Measurements from ENCODE around the gene ARID5B. TPM values are rescaled to one million over a fixed set of nuclear protein-coding genes. Genes with fewer than 3 reads are reported as not detected.
A peak's percentile ranks its signal among the peaks of the same experiment; 100 is the strongest.

The ARID5B gene
- total and polyA plus RNA-seq, 7 donors: 8.5 to 166 (median 75.9) TPM

- Histone ChIP-seq H3K27me3 (ENCODE audit: insufficient read depth in 3 of 3, low read length in 2 of 3) (no peaks in the 10 kb centered on the region), H3K27ac (no peak overlapping the region), H3K4me1 (no peaks in the 10 kb centered on the region), H3K9me3 (no peaks in the 10 kb centered on the region), H3K36me3 (ENCODE audit: insufficient read depth in 1 of 2, low read depth in 1 of 2) (no peaks in the 10 kb centered on the region), H3K4me3 (no peak overlapping the region)
- TF ChIP-seq, protein P1, sequence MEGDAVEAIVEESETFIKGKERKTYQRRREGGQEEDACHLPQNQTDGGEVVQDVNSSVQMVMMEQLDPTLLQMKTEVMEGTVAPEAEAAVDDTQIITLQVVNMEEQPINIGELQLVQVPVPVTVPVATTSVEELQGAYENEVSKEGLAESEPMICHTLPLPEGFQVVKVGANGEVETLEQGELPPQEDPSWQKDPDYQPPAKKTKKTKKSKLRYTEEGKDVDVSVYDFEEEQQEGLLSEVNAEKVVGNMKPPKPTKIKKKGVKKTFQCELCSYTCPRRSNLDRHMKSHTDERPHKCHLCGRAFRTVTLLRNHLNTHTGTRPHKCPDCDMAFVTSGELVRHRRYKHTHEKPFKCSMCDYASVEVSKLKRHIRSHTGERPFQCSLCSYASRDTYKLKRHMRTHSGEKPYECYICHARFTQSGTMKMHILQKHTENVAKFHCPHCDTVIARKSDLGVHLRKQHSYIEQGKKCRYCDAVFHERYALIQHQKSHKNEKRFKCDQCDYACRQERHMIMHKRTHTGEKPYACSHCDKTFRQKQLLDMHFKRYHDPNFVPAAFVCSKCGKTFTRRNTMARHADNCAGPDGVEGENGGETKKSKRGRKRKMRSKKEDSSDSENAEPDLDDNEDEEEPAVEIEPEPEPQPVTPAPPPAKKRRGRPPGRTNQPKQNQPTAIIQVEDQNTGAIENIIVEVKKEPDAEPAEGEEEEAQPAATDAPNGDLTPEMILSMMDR (IDR thresholded peaks at IDR 0.05): no peak
- intact Hi-C loops (cut with DNase I): no loop called here
- 85 to 90% (median 85%) methylated on average over 6 of the region's 6 CpGs for WGBS, 3 donors
- peak; percentile 71 to 90 (median 80) for ATAC-seq
- DNase-seq: no peak
Observed at GRCh38 chr10:61923210-61923949, 21.9 kb downstream of the ARID5B start.

GRCh38 chr10:61923950-61924274 is 22.4 kb downstream of the ARID5B start:
- TF ChIP-seq, protein P1 (IDR thresholded peaks at IDR 0.05): no peak
- H3K4me3 ChIP-seq: no peak overlapping the region
- H3K27me3 ChIP-seq (ENCODE audit: insufficient read depth in 3 of 3, low read length in 2 of 3): no peaks in the 10 kb centered on the region
- no peaks in the 10 kb centered on the region for H3K4me1 ChIP-seq
- no peaks in the 10 kb centered on the region for H3K36me3 ChIP-seq (ENCODE audit: insufficient read depth in 1 of 2, low read depth in 1 of 2)
- H3K9me3 ChIP-seq: no peaks in the 10 kb centered on the region
- DNase-seq: no peak
- 65 to 75% (median 70%) methylated on average over 2 of the region's 2 CpGs for WGBS, 3 donors
- no peak overlapping the region for H3K27ac ChIP-seq
- intact Hi-C loops (cut with DNase I): no loop called here
- ATAC-seq: no peak

GRCh38 chr10:61929555-61929954 is 28.1 kb downstream of the ARID5B start:
- no peaks in the 10 kb centered on the region for H3K36me3 ChIP-seq (ENCODE audit: insufficient read depth in 1 of 2, low read depth in 1 of 2)
- WGBS, 3 donors: 76 to 81% (median 80%) methylated on average over 4 of the region's 4 CpGs
- no peak for ATAC-seq
- H3K27me3 ChIP-seq (ENCODE audit: insufficient read depth in 3 of 3, low read length in 2 of 3): no peaks in the 10 kb centered on the region
- DNase-seq: no peak
- H3K4me1 ChIP-seq: no peaks in the 10 kb centered on the region
- H3K9me3 ChIP-seq: no peaks in the 10 kb centered on the region
- TF ChIP-seq, protein P1 (IDR thresholded peaks at IDR 0.05): no peak
- no peak overlapping the region for H3K4me3 ChIP-seq
- H3K27ac ChIP-seq: no peak overlapping the region
- intact Hi-C loops (cut with DNase I): no loop called here

GRCh38 chr10:61931620-61932332 is 30.3 kb downstream of the ARID5B start:
- no peaks in the 10 kb centered on the region for H3K9me3 ChIP-seq
- no peak for DNase-seq
- no peak for ATAC-seq
- TF ChIP-seq, protein P1 (IDR thresholded peaks at IDR 0.05): no peak
- no peaks in the 10 kb centered on the region for H3K4me1 ChIP-seq
- no peak overlapping the region for H3K4me3 ChIP-seq
- WGBS, 3 donors: 88 to 99% (median 98%) methylated on average over 6 of the region's 6 CpGs
- no peaks in the 10 kb centered on the region for H3K36me3 ChIP-seq (ENCODE audit: insufficient read depth in 1 of 2, low read depth in 1 of 2)
- H3K27ac ChIP-seq: no peak overlapping the region
- intact Hi-C loops (cut with DNase I): no loop called here
- no peaks in the 10 kb centered on the region for H3K27me3 ChIP-seq (ENCODE audit: insufficient read depth in 3 of 3, low read length in 2 of 3)

Data from psoas muscle (tissue), 8 donors.